ENCODE results near the gene TMEM37. TPM values are rescaled to one million over a fixed set of nuclear protein-coding genes. Genes with fewer than 3 reads are reported as not detected.

Gene TMEM37
- total RNA-seq, 1 experiment from 2014 or later, result 4.2 TPM

GRCh38 chr2:119426801-119427395, 4.8 kb upstream of the TMEM37 start:
- TF ChIP-seq CTCF (conservative IDR thresholded peaks at IDR 0.05), result no peak
- no peak overlapping the region for H2BK12ac ChIP-seq (ENCODE audit: insufficient read length, low read depth, low read length)
- no peak overlapping the region for H3K4ac ChIP-seq (ENCODE audit: low read depth, low read length)
- H3K4me3 Mint-ChIP-seq, result no peak overlapping the region; a peak in 1 of 5 replicates
- peaks cover 2 to 5% of the 10 kb centered on the region in 2 experiments for H3K9me3 Mint-ChIP-seq
- no peak overlapping the region for H3K9ac ChIP-seq (ENCODE audit: extremely low read depth, insufficient read length, low read length)
- H3K27me3 ChIP-seq (ENCODE audit: insufficient read depth, low read length), result no peaks in the 10 kb centered on the region; the same call in 1 of the 2 replicates
- no peaks in the 10 kb centered on the region for H3K79me2 ChIP-seq (ENCODE audit: insufficient read depth, low read length)
- H2BK15ac ChIP-seq (ENCODE audit: low read depth, low read length), result no peak overlapping the region
- H2BK5ac ChIP-seq (ENCODE audit: insufficient read length, low read length), result no peak overlapping the region
- no peak overlapping the region for H4K91ac ChIP-seq (ENCODE audit: insufficient read length, low read depth, low read length)
- peaks cover under 1% of the 10 kb centered on the region for H3K23me2 ChIP-seq (ENCODE audit: insufficient read length, low read depth, low read length, poor library complexity, severe bottlenecking)
- no peaks in the 10 kb centered on the region for H3K79me1 ChIP-seq (ENCODE audit: insufficient read depth, low read depth, low read length, poor library complexity, severe bottlenecking)
- peaks cover 0 to 2% (median 2%) of the 10 kb centered on the region in 3 experiments for H3K36me3 Mint-ChIP-seq (ENCODE audit: insufficient read depth in 1 of 3, low read depth in 3 of 3)
- no peak overlapping the region for H3K4me2 ChIP-seq (ENCODE audit: insufficient read depth, insufficient read length, low read length)
- H3K14ac ChIP-seq (ENCODE audit: insufficient read depth, low read length), result peak overlapping the region; percentile 41; the same call in 1 of the 2 replicates
- peaks cover 30% of the 10 kb centered on the region for H3K27me3 Mint-ChIP-seq (ENCODE audit: low read depth)
- H3K4me1 Mint-ChIP-seq, result peaks cover 41 to 53% of the 10 kb centered on the region in 2 experiments
- H2BK20ac ChIP-seq (ENCODE audit: low read depth, low read length, poor library complexity, severe bottlenecking), result no peak overlapping the region
- no peak overlapping the region for H3K18ac ChIP-seq (ENCODE audit: insufficient read length, low read depth, low read length)
- H3K27ac ChIP-seq (ENCODE audit: insufficient read length, low read depth, low read length), result no peak overlapping the region
- no CpG with 5 or more reads among the region's 12 CpGs for WGBS (ENCODE audit: extremely low coverage, insufficient read length, low lambda C conversion rate)
- no peak overlapping the region for H4K8ac ChIP-seq (replicated peaks; ENCODE audit: insufficient read length, low read depth, low read length)
- no peak overlapping the region for H2BK120ac ChIP-seq (ENCODE audit: low read depth, low read length, poor library complexity, severe bottlenecking)
- no peaks in the 10 kb centered on the region for H3K9me3 ChIP-seq (ENCODE audit: control insufficient read depth, low read depth, low read length)
- no peaks in the 10 kb centered on the region for H4K20me1 ChIP-seq (ENCODE audit: control insufficient read depth, insufficient read depth, insufficient read length)
- no peak overlapping the region for H2AFZ ChIP-seq (ENCODE audit: low read length)
- no peak overlapping the region for H4K5ac ChIP-seq (ENCODE audit: insufficient read length, low read depth, low read length)
- peak; percentile 29 for DNase-seq
- no peak overlapping the region for H2AK5ac ChIP-seq (ENCODE audit: insufficient read length, low read length)
- no peak overlapping the region for H3K56ac ChIP-seq (ENCODE audit: insufficient read length, low read depth, low read length)
- no peak overlapping the region for H3T11ph ChIP-seq (ENCODE audit: low read length)
- no peak overlapping the region for H3K23ac ChIP-seq (ENCODE audit: insufficient read length, low read depth, low read length)
- peak overlapping the region; percentile 14 to 71 (median 18); a peak in 2 of 7 replicates for H3K27ac Mint-ChIP-seq
- no peaks in the 10 kb centered on the region for H3K4me1 ChIP-seq (ENCODE audit: insufficient read depth, low read length)
